ENCODE results near the gene TGFBI. TPM values are rescaled to one million over a fixed set of nuclear protein-coding genes. Genes with fewer than 3 reads are reported as not detected.

The TGFBI gene
- total RNA-seq, 1 donor from 2014 or later, result 453 TPM

GRCh38 chr5:136012041-136012804 lies 16.6 kb upstream of the TGFBI start:
- DNase-seq (ENCODE audit: low read depth), result no peak
- Histone ChIP-seq H3K4me3 (ENCODE audit: low read depth, low read length) (no peak overlapping the region), H3K36me3 (ENCODE audit: control insufficient read depth, insufficient read depth, low read length) (no peaks in the 10 kb centered on the region), H3K27me3 (ENCODE audit: control insufficient read depth, insufficient read depth, low read length) (no peaks in the 10 kb centered on the region)
- TF ChIP-seq, protein P1, sequence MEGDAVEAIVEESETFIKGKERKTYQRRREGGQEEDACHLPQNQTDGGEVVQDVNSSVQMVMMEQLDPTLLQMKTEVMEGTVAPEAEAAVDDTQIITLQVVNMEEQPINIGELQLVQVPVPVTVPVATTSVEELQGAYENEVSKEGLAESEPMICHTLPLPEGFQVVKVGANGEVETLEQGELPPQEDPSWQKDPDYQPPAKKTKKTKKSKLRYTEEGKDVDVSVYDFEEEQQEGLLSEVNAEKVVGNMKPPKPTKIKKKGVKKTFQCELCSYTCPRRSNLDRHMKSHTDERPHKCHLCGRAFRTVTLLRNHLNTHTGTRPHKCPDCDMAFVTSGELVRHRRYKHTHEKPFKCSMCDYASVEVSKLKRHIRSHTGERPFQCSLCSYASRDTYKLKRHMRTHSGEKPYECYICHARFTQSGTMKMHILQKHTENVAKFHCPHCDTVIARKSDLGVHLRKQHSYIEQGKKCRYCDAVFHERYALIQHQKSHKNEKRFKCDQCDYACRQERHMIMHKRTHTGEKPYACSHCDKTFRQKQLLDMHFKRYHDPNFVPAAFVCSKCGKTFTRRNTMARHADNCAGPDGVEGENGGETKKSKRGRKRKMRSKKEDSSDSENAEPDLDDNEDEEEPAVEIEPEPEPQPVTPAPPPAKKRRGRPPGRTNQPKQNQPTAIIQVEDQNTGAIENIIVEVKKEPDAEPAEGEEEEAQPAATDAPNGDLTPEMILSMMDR (IDR thresholded peaks at IDR 0.05; ENCODE audit: insufficient read depth, low read length, poor library complexity, severe bottlenecking), result no peak

DNA sequence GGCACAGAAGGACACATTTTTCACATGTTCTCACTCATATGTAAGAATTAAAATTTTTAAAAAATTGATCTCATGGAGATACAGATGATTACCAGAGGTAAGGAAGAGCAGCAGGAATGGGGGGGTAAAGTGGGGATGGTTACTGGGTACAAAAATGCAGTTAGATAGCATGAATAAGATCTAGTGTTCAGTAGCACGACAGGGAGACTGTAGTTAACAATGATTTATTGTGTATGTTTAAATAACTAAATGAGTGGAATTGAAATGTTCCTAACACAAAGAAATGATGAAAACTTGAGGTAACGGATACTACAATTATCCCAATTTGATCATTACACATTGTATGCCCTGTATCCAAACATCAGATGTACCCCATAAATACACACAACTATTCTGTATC lies 15.2 kb upstream of the TGFBI start:
- Histone ChIP-seq H3K4me3 (ENCODE audit: low read depth, low read length) (no peak overlapping the region), H3K36me3 (ENCODE audit: control insufficient read depth, insufficient read depth, low read length) (no peaks in the 10 kb centered on the region), H3K27me3 (ENCODE audit: control insufficient read depth, insufficient read depth, low read length) (no peaks in the 10 kb centered on the region)
- DNase-seq (ENCODE audit: low read depth), result no peak
- TF ChIP-seq, protein P1 (IDR thresholded peaks at IDR 0.05; ENCODE audit: insufficient read depth, low read length, poor library complexity, severe bottlenecking), result no peak

DNA sequence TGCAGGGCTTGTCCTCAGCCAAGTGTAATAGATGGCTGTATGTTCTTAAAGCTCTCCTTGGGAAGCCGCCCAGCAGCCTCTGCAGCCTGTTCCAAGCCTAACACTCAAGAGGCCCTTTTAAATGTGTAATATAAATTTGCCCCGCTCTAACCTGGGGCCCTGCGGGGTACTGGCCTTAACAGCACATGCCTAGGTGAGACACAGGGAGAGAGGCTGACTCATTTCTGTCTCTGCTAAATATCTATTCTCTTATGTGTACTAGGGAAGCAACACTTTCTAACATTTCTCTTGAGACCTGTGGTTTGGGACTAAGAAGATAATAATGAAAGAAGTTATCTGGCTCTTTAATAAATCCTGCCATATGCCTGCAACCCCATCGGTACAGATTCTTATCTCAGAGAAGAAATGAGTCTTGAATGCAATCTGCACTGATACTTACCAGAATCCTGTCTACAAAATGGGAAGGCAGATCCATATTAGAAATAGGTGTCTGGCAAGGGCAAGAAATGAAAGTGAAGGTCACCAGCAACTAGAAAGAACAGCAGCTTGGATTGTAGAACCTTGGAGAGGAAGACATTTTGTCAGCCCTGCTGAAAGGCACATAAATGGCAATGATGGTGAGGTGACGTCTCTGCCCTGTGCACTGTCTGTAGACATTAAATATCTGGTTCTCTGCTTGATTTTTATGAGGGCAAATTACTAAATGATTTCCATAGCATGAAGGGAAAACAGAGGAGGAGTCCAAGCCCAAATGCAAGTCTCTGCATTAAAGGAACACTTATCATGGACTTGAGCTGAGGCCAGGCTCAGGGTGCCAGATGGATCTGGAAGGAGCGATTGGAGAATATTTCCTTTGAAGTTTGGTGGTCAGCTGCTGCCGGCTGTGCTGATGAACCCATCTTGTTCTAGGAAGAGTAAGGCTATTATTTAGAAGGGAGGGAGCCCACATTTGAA lies 14.5 kb upstream of the TGFBI start:
- no peaks in the 10 kb centered on the region for H3K36me3 ChIP-seq (ENCODE audit: control insufficient read depth, insufficient read depth, low read length)
- no peaks in the 10 kb centered on the region for H3K27me3 ChIP-seq (ENCODE audit: control insufficient read depth, insufficient read depth, low read length)
- TF ChIP-seq, protein P1 (IDR thresholded peaks at IDR 0.05; ENCODE audit: insufficient read depth, low read length, poor library complexity, severe bottlenecking), result no peak
- no peak for DNase-seq (ENCODE audit: low read depth)
- no peak overlapping the region for H3K4me3 ChIP-seq (ENCODE audit: low read depth, low read length)

DNA sequence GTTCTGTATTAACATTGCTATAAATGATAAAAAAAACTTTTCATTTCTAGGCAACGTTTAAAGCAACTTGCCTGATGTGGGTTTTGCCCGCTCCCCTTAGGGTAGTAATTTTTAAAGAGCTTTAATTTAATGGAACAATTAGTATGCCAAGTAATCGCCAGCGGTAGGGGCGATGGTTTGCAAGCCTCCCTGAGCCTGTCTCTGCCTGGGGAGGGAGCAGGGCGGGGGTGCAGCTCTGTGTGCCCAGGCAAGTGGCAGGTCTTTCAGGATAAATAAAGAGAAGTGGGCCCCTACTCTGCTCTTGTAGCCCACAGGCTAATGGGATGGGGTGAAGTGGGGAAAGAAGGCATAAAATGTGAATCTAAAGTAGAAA lies 13.8 kb upstream of the TGFBI start:
- DNase-seq (ENCODE audit: low read depth), result no peak

DNA sequence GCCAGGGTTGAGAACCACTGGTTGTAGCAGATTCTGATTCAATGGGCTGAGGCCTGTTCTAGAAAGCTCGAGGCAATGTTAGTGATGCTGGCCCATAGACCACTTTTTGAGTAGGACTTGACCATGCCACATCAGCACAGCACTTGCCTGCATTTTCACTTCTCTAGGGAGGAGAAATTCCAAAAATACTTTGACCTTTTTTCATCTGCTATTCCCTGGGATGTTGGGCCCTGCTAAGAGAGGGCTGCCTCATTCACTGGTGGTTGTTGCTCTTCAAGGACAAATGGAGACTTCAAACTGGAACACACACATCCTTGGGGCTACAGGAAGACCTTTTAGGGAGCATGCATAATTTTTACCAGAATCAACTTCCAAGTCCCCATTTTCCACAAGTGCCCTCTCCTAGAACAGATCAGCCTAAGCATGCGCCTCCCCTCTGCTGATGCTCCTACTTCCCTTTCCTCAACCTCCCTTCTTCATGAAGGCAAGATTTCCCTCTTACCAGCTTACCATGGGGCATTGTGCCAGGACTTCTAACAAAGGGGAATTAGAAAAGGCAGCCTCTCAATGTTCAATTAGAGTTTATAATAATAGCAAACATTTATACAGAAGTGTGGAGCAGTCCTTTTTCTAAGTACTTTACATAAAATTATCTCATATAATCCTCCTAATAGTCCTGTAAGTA lies 12.7 kb upstream of the TGFBI start:
- Histone ChIP-seq H3K36me3 (ENCODE audit: control insufficient read depth, insufficient read depth, low read length) (no peaks in the 10 kb centered on the region), H3K4me3 (ENCODE audit: low read depth, low read length) (no peak overlapping the region), H3K27me3 (ENCODE audit: control insufficient read depth, insufficient read depth, low read length) (no peaks in the 10 kb centered on the region)
- TF ChIP-seq, protein P1 (IDR thresholded peaks at IDR 0.05; ENCODE audit: insufficient read depth, low read length, poor library complexity, severe bottlenecking), result no peak
- DNase-seq (ENCODE audit: low read depth), result no peak

More for the DNA sequence above, 13.8 kb upstream of the TGFBI start:
- Histone ChIP-seq H3K4me3 (ENCODE audit: low read depth, low read length) (no peak overlapping the region), H3K36me3 (ENCODE audit: control insufficient read depth, insufficient read depth, low read length) (no peaks in the 10 kb centered on the region), H3K27me3 (ENCODE audit: control insufficient read depth, insufficient read depth, low read length) (no peaks in the 10 kb centered on the region)
- TF ChIP-seq, protein P1 (IDR thresholded peaks at IDR 0.05; ENCODE audit: insufficient read depth, low read length, poor library complexity, severe bottlenecking), result no peak
